ENCODE results near the gene PDCD2L.
"Not testable (repeated sequence)": the region's sequence is repeated elsewhere in the genome, so short reads cannot be mapped to it uniquely, and the experiment has no call there.

PDCD2L gene

DNA sequence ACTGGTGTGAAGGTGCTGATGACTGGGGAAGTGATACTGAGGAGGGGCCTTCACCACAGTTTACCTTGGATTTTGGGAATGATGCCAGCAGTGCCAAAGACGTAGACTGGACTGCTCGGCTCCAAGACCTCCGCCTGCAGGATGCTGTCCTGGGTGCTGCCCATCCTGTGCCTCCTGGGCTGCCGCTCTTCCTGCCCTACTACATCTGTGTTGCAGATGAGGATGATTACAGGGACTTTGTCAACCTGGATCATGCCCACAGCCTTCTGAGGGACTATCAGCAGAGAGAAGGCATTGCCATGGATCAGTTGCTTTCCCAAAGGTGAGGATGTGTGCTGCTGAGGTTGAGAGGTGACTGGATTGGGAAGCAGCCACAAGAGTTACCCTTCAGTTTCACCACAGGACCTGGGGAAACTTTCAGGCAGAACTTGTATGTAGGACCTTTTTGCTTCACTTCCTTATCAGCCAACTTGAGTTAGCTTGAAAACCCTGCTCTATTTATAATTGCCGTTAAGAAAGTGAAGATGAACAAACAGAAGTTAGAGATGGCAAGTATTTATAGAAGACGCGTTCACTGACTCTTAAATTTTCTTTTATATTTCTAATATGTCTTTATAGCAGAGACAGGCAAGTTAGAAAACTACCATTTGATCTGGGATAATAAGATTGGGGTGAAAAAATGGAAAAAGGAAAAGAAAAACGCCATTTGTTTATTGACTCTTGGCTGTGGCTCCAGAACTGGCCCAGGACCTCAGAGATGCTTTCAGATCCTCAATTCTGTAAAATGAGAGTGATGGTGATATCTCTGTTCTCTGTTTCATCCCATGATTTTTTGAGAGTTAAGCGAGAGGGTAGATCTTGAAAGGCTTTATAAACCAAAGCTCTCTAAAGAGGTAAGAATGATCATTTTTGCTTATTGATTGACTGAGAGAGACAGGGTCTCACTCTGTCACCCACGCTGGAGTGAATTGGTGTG, 5.3 kb downstream of the PDCD2L start:
- intact Hi-C loops (cut with DNase I): no loop called here
- DNase-seq: peak in 1 of 10 donors; percentile 17

DNA sequence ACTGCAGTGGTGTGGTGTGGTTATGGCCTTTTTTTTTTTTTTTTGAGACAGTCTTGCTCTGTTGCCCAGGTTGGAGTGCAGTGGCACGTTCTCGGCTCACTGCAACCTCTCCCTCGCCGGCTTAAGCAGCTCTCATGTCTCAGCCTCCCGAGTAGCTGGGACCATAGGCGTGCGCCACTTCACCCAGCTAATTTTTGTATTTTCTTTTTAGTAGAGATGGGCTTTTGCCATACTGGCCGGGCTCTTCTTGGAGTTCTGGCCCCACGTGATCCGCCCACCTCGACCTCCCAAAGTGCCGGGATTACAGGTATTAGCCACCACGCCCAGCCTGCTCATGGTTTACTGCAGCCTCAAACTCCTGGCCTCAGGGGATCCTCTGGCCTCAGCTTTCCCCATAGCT, 7.0 kb downstream of the PDCD2L start:
- DNase-seq: peak in 1 of 10 donors; percentile 69
- intact Hi-C loops (cut with DNase I): no loop called here

DNA sequence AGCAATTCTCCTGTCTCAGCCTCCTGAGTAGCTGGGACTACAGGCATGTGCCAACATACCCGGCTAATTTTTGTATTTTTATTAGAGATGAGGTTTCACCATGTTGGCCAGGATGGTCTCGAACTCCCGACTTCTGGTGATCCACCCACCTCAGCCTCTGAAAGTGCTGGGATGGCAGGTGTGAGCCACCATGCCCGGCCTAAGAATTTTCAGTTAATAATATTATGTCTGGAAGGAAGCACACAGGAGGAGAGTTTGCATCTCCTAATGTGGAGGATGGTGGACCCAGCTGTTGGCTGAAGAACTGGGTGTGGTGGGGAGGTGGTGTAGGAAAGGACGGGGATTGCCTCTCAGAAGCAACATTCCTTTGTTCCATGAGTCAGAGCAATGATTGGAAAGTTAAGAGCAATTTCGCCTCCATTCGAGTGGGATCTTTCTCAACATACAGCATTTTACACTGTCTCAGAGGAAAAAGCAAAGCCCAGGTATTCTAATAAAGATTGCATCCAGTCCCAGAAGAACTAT, 11.9 kb downstream of the PDCD2L start:
- peak in 1 of 10 donors; percentile 16 for DNase-seq
- intact Hi-C loops (cut with DNase I): no loop called here

DNA sequence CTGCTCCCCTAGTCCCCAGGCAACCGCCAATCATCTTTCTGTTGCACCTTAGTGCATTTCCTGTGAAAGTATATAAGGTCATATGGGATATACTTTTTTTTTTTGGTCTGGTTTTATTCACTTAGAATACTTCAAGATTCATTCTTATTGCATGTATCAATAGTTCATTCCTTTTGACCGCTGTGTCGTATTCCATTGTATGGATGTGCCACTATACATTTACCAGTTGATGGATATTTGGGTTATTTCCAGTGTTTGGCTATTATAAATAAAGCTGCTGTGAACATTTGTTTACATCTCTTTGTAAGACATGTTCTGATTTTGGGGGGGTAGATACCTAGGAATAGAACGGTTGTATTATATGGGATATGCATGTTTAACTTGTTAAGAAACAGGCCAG, 14.1 kb downstream of the PDCD2L start:
- intact Hi-C loops (cut with DNase I): no loop called here
- DNase-seq: no peak

DNA sequence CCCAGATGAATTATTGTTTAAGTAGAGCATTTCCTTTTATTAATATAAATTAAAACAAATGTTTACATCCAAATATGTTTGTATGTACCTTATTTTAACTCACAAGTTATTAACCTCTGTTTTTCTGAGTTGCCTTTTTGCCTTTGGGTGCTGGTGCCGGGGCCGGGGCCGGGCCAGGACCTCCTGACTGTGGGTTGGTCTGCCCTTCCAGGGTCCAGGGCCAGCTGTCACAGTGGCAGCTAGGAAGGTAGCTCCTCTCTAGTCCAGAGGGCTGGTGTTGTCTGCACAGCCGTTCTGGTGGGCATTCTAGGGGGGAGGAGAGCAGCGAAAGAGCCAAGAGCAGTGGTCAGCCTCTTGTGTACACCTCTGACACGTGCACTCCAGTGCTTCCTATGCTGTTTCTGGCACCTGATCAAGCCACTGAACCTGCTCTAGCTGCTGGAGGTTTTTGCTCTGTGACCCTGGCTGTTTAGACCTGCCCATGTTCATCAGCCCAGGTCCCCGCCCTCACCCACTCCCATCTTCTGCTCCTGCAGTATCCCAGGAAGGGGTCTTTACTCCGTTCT, 22.0 kb downstream of the PDCD2L start:
- intact Hi-C loops (cut with DNase I): loop anchor here (10.0 kb wide), 1 partner anchor 61 kb away; the partner anchor contains the start of gene GPI
- DNase-seq: peak in 1 of 10 donors; percentile 67

DNA sequence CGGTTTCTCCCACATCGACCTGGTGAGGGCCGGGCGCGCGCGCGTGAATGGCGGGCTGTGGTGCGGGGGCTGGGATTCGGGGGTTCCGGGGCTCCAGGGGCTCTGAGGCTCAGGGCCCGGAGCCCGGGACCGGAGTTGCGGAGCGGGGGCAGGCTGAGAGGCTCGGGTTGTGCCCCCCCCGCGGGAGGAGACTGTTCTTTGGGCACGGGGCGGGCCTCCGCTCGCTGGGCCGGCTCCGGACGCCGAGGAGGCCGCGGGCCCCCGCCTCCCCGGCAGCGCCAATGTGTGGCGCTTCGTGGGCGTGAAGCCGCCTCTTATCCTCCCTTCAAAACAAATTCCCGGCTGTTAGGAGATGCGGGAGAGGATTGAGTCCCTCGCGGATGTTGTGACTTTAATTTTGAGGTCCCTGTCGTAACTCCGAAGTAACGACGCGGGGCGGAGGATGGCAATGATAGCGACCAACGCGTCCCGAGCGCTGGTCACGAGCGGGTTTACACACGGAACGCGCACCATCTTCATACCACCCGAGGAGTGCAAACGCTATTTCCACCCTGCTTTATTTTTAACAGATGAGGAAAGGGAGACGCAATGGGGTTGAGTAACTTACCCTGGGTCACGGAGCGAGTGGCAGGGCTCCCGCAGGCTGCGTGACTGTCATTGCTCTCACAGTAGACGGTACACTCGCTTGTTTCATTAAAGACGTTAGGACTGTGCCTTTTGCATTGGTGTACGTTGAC, 24.5 kb downstream of the PDCD2L start:
- DNase-seq: peak in 6 of 10 donors; percentile 13 to 89 (median 18)
- intact Hi-C loops (cut with DNase I): loop anchor here (10.0 kb wide), 1 partner anchor 64 kb away; the partner anchor contains the start of gene GPI

DNA sequence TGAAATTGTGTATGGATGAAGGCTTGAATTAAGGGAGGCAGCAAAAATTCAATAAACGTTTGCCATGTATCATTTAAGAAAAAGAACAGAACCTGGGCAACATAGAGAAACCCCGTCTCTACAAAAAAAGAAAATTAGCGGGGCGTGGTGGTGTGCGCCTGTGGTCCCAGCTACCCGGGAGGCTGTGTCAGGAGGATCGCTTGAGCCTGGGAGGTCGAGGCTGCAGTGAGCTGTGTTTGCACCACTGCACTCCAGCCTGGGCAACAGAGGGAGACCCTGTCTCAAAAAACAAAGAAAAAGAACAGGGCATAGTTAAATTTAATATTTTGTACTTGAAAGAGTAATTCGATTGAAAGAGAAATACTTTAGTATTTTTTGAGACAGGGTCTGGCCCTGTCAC, 25.4 kb downstream of the PDCD2L start:
- no peak for DNase-seq
- intact Hi-C loops (cut with DNase I): loop anchor here (10.0 kb wide), 1 partner anchor 65 kb away; the partner anchor contains the start of gene GPI

DNA sequence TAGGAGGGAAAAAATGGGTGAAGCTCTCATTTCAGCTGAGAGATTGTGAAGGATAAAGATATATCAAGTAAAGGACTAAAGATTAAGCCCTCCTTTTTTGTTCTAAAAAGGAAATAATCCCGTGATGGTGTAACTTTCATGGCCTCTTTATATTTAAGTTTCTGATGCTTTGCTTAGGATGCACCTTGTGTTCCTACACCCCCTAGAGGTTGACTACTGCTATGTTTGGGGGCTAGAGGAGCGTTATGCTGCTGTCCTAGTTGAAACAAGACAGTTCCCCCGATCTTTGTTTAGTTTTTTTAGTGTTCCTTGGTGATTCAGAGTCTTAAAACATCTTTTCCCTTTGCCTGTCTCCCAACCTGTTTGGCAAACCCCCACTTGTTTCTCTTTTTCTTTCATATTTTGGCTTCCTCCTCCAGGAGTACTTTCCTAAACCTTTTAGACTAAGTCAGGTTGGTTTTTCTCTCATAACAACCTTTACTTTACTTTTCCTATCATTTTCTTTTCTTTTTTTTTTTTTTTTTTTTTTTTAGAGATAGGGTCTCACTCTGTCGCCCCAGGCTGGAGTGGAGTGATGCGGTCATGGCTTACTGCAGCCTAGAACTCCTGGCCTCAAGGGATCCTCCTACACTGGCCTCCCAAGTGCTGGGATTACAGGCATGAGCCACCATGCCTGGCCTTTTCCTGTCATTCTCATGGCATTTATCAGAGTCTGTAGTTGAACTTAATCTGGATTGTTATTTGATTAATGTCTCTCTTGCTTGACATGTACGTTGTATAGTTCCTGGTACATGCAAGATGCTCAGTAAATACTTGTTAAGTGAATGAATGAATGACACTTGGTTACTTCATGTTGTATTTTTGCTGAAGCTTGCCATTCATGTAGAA, 26.8 kb downstream of the PDCD2L start:
- intact Hi-C loops (cut with DNase I): no loop called here
- no peak for DNase-seq

DNA sequence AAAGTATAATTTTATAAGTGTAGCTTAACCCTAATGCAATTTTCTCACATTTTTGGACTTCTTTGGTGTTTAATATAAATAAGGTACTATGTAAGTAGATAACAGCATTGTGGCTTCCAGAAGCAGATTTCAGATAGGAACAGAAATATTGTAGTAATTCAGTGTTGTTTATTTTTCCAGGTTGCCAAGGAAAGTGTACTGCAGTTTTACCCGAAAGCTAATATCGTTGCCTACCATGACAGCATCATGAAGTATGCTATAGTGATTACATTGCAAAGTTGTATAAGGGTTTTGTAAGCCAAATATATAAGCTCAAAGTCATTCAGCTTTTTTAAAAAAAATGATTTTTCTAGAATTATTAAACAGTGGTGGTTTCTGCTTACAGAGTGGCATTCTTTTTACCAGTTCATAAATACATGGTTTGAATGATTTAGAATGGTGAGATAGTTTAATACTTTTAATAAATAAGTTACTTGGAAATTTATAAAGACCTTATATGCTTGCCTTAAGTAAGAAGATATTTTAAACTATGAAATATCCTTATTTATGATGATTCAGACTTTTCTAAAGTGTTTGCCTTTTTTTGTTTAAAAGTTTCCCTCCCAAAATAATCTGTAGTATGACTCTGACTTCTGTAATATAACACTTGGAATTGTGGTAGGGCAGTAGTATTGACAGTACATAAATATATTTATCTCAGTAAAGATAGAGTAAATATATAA, 27.6 kb downstream of the PDCD2L start:
- intact Hi-C loops (cut with DNase I): no loop called here
- no peak for DNase-seq

DNA sequence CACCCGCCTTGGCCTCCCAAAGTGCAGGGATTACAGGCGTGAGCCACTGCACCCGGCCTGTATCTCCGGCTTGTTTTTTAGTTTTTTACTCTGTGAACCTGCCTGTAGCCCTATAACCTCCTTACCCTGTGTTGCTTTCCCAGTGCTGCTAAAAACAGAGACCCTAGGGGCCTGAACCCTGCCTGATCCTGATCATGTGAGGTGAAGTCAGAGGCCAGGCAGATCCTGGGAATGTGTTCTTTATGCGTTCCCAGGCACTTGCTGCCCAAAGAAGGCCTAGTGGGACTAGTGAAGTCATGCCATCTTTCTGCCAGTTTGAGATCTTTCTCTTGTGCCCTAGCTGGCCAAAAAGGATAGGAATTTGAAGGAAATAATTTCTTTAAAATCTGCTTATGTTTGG, 28.6 kb downstream of the PDCD2L start:
- DNase-seq: no peak
- intact Hi-C loops (cut with DNase I): no loop called here

DNA sequence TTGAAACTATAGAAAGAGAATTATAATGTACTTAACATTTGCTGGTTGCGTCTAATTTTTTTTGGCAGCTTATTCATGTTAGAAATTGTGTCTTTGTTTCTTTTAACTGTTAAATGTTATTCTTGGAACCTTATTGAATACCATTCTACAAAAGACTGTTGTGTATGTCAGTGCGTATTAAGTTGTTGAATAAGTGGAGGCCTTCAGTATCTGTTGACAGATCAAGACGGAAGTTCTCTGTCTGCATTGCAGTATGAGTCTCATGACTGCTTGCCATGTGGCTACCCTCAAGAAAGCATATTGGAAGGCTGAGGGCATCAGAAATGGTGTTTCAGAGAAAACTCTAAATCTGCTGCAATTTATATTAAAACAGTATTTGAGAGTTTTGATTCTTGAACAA, 32.5 kb downstream of the PDCD2L start:
- intact Hi-C loops (cut with DNase I): no loop called here

DNA sequence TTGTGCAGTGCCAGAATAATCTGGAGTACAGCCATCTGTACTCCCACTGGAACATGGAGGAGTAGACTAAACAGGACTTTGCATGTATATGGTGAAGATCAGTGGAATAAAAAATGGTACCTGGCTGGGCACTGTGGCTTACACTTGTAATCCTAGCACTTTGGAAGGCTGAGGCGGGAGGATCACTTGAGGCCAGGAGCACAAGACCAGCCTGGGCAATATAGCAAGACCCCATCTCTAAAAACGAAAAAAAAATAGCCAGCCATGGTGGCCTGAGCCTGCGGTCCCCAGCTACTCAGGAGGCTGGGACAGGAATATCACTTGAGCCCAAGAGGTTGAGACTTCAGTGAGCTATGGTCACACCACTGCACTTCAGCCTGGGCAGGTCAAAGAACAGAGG, 44.0 kb downstream of the PDCD2L start:
- intact Hi-C loops (cut with DNase I): no loop called here
- DNase-seq: peak in 1 of 10 donors; percentile 26

More for the DNA sequence above, 32.5 kb downstream of the PDCD2L start:
- DNase-seq: no peak

DNA sequence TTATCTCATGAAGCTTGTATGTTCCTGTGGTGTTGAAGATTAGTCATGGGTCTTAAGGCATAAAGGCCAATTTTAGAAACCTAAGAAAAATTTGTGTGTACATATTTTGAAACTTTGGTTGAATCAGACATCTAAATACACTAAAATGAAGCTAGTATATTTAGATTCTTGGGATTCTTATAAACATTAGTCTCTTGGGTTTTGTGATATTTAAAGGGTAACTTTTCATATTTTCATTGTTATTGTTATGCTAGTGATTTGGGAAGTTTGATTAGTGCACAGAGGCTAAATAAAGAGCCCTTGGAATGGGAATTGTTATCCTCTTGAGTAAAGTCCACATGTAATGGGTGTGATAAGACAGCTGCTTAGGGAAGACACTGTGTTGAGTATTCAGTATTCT, 48.5 kb downstream of the PDCD2L start:
- intact Hi-C loops (cut with DNase I): no loop called here

DNA sequence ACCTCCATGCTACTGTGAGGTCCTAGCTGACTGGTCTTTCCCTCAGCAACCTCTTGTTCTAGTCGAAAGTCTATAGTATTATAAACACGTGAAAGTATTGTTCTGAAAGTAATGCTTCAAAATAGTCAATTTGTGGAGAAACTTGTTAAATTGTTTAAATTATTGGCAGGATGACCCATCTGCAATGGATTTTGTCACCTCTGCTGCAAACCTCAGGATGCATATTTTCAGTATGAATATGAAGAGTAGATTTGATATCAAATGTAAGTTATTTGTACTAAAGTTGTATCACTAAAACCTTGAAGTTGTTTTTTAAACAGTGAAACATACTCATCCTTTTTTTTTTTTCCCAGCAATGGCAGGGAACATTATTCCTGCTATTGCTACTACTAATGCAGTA, 49.9 kb downstream of the PDCD2L start:
- intact Hi-C loops (cut with DNase I): no loop called here
- DNase-seq: no peak

More for the DNA sequence above, 48.5 kb downstream of the PDCD2L start:
- no peak for DNase-seq

DNA sequence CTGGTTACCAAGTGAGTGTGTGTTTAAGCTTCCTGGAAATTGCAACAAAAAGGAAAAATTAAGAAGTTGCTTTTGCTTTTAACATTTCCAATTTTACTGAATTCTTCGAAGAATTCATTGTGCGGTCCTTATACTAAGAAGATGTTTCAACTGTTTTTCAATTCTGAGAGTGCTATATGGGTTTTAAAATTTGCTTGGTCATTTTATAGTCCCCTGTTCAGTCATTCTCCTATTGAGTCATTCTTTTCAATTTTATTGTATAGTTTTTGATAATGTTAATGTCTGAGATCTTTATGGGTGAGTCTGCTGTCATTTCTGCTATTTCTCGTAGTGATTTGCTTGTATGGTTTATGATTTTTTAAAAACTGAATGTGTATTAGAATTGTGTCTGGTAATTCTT, 50.5 kb downstream of the PDCD2L start:
- no peak for DNase-seq
- intact Hi-C loops (cut with DNase I): no loop called here

DNA sequence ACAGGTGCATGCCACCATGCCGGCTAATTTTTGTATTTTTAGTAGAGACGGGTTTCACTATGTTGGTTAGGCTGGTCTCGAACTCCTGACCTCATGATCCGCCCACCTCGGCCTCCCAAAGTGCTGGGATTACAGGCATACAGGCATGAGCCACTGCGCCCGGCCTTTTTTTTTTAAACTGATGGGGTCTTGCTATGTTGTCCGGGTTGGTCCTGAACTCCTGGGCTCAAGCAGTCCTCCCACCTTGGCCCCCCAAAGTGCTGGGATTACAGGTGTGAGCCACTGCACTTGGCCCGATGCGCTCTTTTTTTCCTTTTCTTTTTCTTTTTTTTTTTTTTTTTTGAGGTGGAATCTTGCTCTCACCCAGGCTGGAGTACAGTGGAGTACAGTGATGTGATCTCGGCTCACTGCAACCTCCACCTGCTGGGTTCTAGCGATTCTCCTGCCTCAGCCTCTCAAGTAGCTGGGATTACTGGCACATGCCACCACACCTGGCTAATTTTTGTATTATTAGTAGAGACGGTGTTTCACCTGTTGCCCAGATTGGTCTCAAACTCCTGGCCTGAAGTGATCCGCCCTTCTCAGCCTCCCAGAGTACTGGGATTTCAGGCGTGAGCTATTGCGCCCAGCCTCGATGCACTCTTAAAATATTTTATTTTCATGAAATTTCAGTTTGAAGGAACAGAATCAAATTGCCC, 51.7 kb downstream of the PDCD2L start:
- DNase-seq: peak in 1 of 10 donors; percentile 16
- intact Hi-C loops (cut with DNase I): not testable (repeated sequence)

DNA sequence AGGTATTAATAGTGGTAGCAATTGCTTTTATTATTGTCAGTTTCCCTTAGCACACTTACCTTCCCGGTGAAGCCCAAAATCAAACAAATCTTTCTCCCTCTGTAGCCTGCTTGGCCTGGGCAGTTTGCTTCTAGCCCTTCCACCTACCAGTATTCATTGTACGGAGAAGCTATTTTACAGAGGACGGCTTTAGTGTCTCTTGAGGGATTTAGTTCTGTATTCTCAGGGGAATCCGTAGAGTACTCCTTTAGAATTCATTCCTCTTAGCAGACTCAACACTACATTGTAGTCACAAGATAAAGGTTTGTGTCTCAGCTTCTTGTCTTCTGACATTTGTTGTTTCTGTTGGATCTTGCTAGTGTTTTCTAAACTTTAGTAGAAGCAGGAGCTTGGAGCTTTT, 53.2 kb downstream of the PDCD2L start:
- intact Hi-C loops (cut with DNase I): no loop called here

DNA sequence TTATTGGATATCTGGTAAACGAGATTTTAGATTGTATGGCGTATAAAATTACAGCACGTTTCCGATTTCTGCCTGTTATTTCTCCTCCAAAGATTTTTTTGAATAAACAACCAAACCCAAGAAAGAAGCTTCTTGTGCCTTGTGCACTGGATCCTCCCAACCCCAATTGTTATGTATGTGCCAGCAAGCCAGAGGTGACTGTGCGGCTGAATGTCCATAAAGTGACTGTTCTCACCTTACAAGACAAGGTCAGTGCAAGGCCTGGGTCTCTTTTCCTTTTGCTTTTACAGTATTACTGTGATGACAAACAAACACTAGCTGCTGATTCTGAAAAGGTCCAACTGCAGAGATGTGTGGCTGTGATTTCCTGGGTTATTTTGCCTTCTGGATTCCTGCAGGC, 54.5 kb downstream of the PDCD2L start:
- intact Hi-C loops (cut with DNase I): no loop called here
- no peak for DNase-seq

More for the DNA sequence above, 53.2 kb downstream of the PDCD2L start:
- DNase-seq: no peak
